Right lobe of liver (tissue), 6 donors: ENCODE results near the gene GLIPR2. TPM values are rescaled to one million over a fixed set of nuclear protein-coding genes. Genes with fewer than 3 reads are reported as not detected.
"Not testable (repeated sequence)": the region's sequence is repeated elsewhere in the genome, so short reads cannot be mapped to it uniquely, and the experiment has no call there.

Experiments used
- ATAC-seq, 4 donors: fragments of 200-7000 bp; cut with Tn5 transposase; one replicate each; pipeline ENCODE4 v1.9.1; 2020; ENCODE audit warnings: mild to moderate bottlenecking in 4 of 4, moderate library complexity in 4 of 4
- DNase-seq, 3 donors: peaks; one replicate each; pipeline ENCODE4 v3.0.0-alpha.2; 2020
- H3K27ac ChIP-seq, 3 donors: fragments of 200-600 bp; one replicate each; pipeline ENCODE4 v1.8.0; 2022
- H3K27me3 ChIP-seq, 2 donors: fragments of 200-600 bp; one replicate each; pipeline ENCODE4 v1.8.0; 2022
- H3K36me3 ChIP-seq, 4 donors: fragments of 200-600 bp; sonication (generic) in 1 of 4; one replicate each; pipeline versions ENCODE4 v1.5.1 to v1.8.0; 2017 to 2022; ENCODE audit warnings: control low read depth in 1 of 4
- H3K4me1 ChIP-seq, 4 donors: fragments of 200-600 bp; sonication (generic) in 1 of 4; one replicate each; pipeline versions ENCODE4 v1.5.1 to v1.8.0; 2017 to 2022; ENCODE audit warnings: control low read depth in 1 of 4
- H3K4me3 ChIP-seq, 3 donors: fragments of 200-600 bp; one replicate each; pipeline ENCODE4 v1.8.0; 2022
- H3K9me3 ChIP-seq, 4 donors: fragments of 200-600 bp; sonication (generic) in 1 of 4; one replicate each; pipeline versions ENCODE4 v1.5.1 to v1.8.0; 2017 to 2022; ENCODE audit warnings: control low read depth in 1 of 4
- CTCF ChIP-seq, 4 donors: fragments of 200-600 bp in 3 of 4; fragments of 450-650 bp in 1 of 4; IDR thresholded peaks; one replicate each; pipeline versions ENCODE4 v1.5.1 to v1.8.0; 2016 to 2022; ENCODE audit warnings: antibody characterized with exemption in 4 of 4, mild to moderate bottlenecking in 2 of 4
- POLR2A ChIP-seq: fragments of 450-650 bp; IDR thresholded peaks from one replicate; pipeline ENCODE4 v1.6.1; 2017; ENCODE audit warnings: antibody characterized with exemption, mild to moderate bottlenecking
- WGBS: methylation state at CpG from one replicate; pipeline ENCODE4 v1.1.6; 2018; ENCODE audit warnings: low coverage, low lambda C conversion rate; ENCODE audit not compliant: insufficient coverage; ENCODE audit errors: missing lambda C conversion rate; 5-methylcytosine and 5-hydroxymethylcytosine counted together
- intact Hi-C, 2 donors: fragments of 100-400 bp; cut with DNase I; formaldehyde crosslinking; loops; one replicate each; pipeline versions ENCODE4 v1.11.2 to v1.14.1; 2022
- total RNA-seq, 6 experiments: library from RNA; depleted of rRNA in 2 of 6; stranded (reverse); fragments of >200 nt in 2 of 6; fragmentation: NEBNext Ultra II Directional in 3 of 6; extraction: Animal tissue kit (Norgen Biotek cat#: 25700) in 3 of 6; gene quantifications; one replicate each; pipeline versions ENCODE4 v1.1.0 to v1.2.4, GENCODE V29; 2016 to 2023
- donor health status: DM: no; HTN: yes; CAD: no.
- donor health status: DM: no; HTN: no; CAD: no.
- donor health status: DM: no; HTN: no; CAD: no.
- donor health status: DM: no; HTN: yes; CAD: no.
- donor health status: DM: no; HTN: yes; CAD: no.

The GLIPR2 gene
- total RNA-seq, 6 experiments from 2014 or later, result 1.2 to 3.9 (median 2.5) TPM

DNA sequence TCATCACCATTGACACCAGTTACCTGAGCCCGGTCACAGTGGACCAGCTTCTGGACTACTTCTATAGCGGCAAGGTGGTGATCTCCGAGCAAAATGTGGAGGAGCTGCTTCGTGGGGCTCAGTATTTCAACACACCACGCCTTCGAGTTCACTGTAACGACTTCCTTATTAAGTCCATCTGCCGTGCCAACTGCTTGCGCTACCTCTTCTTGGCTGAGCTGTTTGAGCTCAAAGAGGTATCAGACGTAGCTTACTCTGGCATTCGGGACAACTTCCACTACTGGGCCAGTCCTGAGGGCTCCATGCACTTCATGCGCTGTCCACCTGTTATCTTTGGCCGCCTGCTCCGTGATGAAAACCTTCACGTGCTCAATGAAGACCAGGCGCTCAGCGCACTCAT is 33.2 kb downstream of the GLIPR2 start:
- no peaks in the 10 kb centered on the region for H3K9me3 ChIP-seq
- H3K27ac ChIP-seq, result no peak overlapping the region
- DNase-seq, result no peak
- no peaks in the 10 kb centered on the region for H3K4me1 ChIP-seq
- WGBS, result 92% methylated on average over 13 of the region's 17 CpGs
- no peak overlapping the region for H3K4me3 ChIP-seq
- H3K36me3 ChIP-seq, result no peaks in the 10 kb centered on the region
- no peak for ATAC-seq
- TF ChIP-seq CTCF (IDR thresholded peaks at IDR 0.05) (no peak), POLR2A (no peak)
- no peaks in the 10 kb centered on the region for H3K27me3 ChIP-seq
- intact Hi-C loops, result loop anchor here in 1 of 2 donors (10.0 kb wide), 1 partner anchor 55 kb away; no protein-coding TSS in a partner anchor

- WGBS, result 83% methylated on average over 4 of the region's 13 CpGs
- H3K36me3 ChIP-seq, result no peaks in the 10 kb centered on the region
- ATAC-seq, result no peak
- H3K4me1 ChIP-seq, result no peaks in the 10 kb centered on the region
- DNase-seq, result no peak
- H3K27me3 ChIP-seq, result no peaks in the 10 kb centered on the region
- no peak overlapping the region for H3K4me3 ChIP-seq
- intact Hi-C loops, result loop anchor here in 1 of 2 donors (10.0 kb wide), 1 partner anchor 56 kb away; no protein-coding TSS in a partner anchor
- H3K9me3 ChIP-seq, result no peaks in the 10 kb centered on the region
- TF ChIP-seq CTCF (IDR thresholded peaks at IDR 0.05) (no peak), POLR2A (no peak)
- H3K27ac ChIP-seq, result no peak overlapping the region
Observed at GRCh38 chr9:36170531-36170930, 34.0 kb downstream of the GLIPR2 start.

- no peak overlapping the region for H3K4me3 ChIP-seq
- whole genome bisulfite sequencing, result no CpG with 5 or more reads among the region's 2 CpGs
- intact Hi-C loops, result loop anchor here in 1 of 2 donors (10.0 kb wide), 1 partner anchor 59 kb away; no protein-coding TSS in a partner anchor
- no peaks in the 10 kb centered on the region for H3K36me3 ChIP-seq
- DNase-seq (no peak), ATAC-seq (no peak)
- H3K9me3 ChIP-seq, result no peaks in the 10 kb centered on the region
- TF ChIP-seq POLR2A (no peak), CTCF (IDR thresholded peaks at IDR 0.05) (no peak)
- H3K27ac ChIP-seq, result no peak overlapping the region
- H3K4me1 ChIP-seq, result no peaks in the 10 kb centered on the region
- H3K27me3 ChIP-seq, result no peaks in the 10 kb centered on the region
Observed at GRCh38 chr9:36173861-36174260, 37.3 kb downstream of the GLIPR2 start.

DNA sequence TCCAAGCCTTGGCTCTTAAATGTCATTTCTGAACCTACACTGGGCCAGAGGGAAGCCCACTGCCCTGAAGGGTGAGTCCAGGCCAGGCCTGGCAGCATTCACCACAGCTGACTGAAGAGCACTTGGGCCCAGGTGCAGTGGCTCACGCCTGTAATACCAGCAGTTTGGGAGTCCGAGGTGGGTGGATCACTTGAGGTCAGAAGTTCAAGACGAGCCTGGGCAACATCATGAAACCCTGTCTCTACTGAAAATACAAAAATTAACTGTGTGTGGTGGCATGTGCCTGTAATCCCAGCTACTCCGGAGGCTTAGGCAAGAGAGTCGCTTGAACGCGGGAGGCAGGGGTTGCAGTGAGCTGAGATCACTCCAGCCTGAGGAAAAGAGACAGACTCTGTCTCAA is 37.7 kb downstream of the GLIPR2 start:
- 84% methylated on average over 6 of the region's 7 CpGs for WGBS
- H3K9me3 ChIP-seq, result no peaks in the 10 kb centered on the region
- no peaks in the 10 kb centered on the region for H3K36me3 ChIP-seq
- no peak for TF ChIP-seq CTCF (IDR thresholded peaks at IDR 0.05)
- TF ChIP-seq POLR2A, result no peak
- intact Hi-C loops, result loop anchor here in 1 of 2 donors (10.0 kb wide), 1 partner anchor 59 kb away; no protein-coding TSS in a partner anchor
- no peaks in the 10 kb centered on the region for H3K27me3 ChIP-seq
- no peak for ATAC-seq
- DNase-seq, result no peak
- no peaks in the 10 kb centered on the region for H3K4me1 ChIP-seq
- no peak overlapping the region for H3K4me3 ChIP-seq
- no peak overlapping the region for H3K27ac ChIP-seq

- TF ChIP-seq POLR2A (no peak), CTCF (IDR thresholded peaks at IDR 0.05) (no peak)
- intact Hi-C loops, result loop anchor here in 1 of 2 donors (10.0 kb wide), 1 partner anchor 60 kb away; no protein-coding TSS in a partner anchor
- no peak for ATAC-seq
- Histone ChIP-seq H3K36me3 (no peaks in the 10 kb centered on the region), H3K27me3 (no peaks in the 10 kb centered on the region), H3K4me3 (no peak overlapping the region), H3K27ac (no peak overlapping the region), H3K9me3 (no peaks in the 10 kb centered on the region), H3K4me1 (no peaks in the 10 kb centered on the region)
- 60% methylated on average over 1 of the region's 3 CpGs for WGBS
- DNase-seq, result no peak
Observed at GRCh38 chr9:36174731-36175130, 38.2 kb downstream of the GLIPR2 start.

- H3K4me1 ChIP-seq, H3K4me3 ChIP-seq, H3K27ac ChIP-seq, H3K36me3 ChIP-seq, H3K9me3 ChIP-seq, DNase-seq, ATAC-seq, H3K27me3 ChIP-seq: not testable (repeated sequence)
- intact Hi-C loops, result loop anchor here in 1 of 2 donors (10.0 kb wide), 1 partner anchor 60 kb away; no protein-coding TSS in a partner anchor
- 83% methylated on average over 3 of the region's 3 CpGs for WGBS
Observed at GRCh38 chr9:36175209-36175608, 38.7 kb downstream of the GLIPR2 start.

- not testable (repeated sequence) for DNase-seq, ATAC-seq
- intact Hi-C loops, result loop anchor here in 1 of 2 donors (10.0 kb wide), 1 partner anchor 62 kb away; no protein-coding TSS in a partner anchor
Observed at GRCh38 chr9:36176496-36176895, 40.0 kb downstream of the GLIPR2 start.

More at GRCh38 chr9:36176496-36176895, 40.0 kb downstream of the GLIPR2 start:
- H3K36me3 ChIP-seq, H3K4me1 ChIP-seq, H3K9me3 ChIP-seq, H3K4me3 ChIP-seq, H3K27ac ChIP-seq, H3K27me3 ChIP-seq: not testable (repeated sequence)
- 91% methylated on average over 5 of the region's 10 CpGs for WGBS
